Stimulated activated CD4-positive, alpha-beta T cell treated with anti-CD3 and anti-CD28 coated beads, Interleukin-15, amount 100 ng/mL, for 1 hour (primary cell): ENCODE results near the gene TMEM214.

Experiments used
- DNase-seq, 2 donors: peaks; one replicate each; pipeline ENCODE4 v3.0.0-alpha.2; 2020; ENCODE audit warnings: low read depth in 1 of 2, low spot score in 1 of 2

The TMEM214 gene

GRCh38 chr2:27083410-27084296 is 50.9 kb downstream of the TMEM214 start:
- no peak for DNase-seq

DNA sequence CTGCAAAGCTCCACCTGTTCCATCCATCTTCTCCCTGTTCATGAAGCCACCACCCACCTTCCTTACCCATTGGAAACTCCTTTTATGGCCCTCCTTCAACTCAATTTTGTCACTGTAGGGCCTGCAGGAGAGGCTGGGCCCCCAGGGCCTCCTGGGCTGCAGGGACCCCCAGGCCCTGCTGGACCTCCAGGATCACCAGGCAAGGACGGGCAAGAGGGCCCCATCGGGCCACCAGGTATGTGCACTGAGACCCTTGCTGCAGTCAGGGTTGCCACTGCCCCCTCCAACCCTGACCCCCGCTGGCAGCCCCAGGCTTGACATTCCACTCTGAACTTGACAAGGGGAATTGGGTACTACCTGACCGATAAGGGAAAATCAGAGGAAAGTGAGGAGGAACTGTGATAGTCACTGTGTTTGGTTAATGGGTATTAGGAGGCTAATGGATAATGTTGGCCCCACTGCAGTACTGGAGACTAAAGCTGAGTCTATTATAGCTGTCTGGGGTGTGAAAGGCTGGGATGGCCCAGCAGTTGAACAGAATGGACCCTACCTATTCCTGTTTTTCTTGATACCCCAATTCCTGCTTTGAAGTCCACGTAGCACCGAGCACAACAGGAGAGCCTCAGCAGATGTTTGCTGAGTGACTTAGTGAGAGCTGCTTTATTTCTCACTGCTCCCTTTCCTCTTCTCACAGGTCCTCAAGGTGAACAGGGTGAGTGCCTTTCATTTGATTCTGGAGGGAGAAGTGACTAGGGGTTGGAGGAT is 51.7 kb downstream of the TMEM214 start:
- no peak for DNase-seq

GRCh38 chr2:27085062-27085672 is 52.4 kb downstream of the TMEM214 start:
- DNase-seq = no peak

DNA sequence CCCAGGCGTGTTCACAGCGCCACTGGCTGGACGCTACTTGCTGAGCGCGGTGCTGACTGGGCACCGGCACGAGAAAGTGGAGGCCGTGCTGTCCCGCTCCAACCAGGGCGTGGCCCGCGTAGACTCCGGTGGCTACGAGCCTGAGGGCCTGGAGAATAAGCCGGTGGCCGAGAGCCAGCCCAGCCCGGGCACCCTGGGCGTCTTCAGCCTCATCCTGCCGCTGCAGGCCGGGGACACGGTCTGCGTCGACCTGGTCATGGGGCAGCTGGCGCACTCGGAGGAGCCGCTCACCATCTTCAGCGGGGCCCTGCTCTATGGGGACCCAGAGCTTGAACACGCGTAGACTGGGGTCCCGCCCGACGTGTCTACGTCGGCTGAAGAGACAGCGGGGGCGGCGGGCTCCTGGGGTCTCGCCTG is 52.9 kb downstream of the TMEM214 start:
- DNase-seq = no peak

DNA sequence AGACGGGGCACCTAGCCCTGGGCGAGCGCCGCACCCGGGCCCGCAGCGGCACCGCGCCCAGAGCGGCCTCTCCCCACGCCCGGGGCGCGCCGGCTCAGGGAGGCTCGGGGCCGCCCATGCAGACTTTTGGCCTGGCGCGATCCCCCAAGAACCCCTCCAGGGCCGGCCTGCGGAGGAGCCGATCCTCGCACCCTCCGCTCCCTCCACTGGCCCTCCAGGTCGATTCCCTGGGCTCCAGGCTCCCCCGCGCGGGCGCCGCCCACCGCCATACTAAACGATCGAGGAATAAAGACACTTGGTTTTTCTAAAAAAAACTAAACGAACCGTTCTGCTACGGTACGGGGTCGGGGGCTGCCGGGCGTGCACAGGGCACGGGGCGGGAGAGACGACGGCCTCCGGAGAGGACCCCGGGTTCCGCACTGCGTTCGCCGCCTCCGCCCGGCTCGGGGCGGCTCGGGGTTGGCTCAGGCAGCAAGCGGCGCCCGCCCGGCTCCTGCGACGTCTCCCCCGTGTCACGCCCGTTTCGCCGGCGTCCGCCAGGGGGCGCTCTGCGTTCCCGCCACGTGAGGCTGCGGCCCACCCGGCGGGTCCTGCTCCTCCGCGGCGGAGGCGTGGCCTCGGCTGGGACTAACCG is 53.4 kb downstream of the TMEM214 start:
- peak; percentile 98 to 99 for DNase-seq

GRCh38 chr2:27086724-27087593 is 54.2 kb downstream of the TMEM214 start, which contains the start of gene KHK:
KHK (plus strand) TSS chr2:27086772; CDS start chr2:27087260, 488 bp downstream.
- DNase-seq = no peak

DNA sequence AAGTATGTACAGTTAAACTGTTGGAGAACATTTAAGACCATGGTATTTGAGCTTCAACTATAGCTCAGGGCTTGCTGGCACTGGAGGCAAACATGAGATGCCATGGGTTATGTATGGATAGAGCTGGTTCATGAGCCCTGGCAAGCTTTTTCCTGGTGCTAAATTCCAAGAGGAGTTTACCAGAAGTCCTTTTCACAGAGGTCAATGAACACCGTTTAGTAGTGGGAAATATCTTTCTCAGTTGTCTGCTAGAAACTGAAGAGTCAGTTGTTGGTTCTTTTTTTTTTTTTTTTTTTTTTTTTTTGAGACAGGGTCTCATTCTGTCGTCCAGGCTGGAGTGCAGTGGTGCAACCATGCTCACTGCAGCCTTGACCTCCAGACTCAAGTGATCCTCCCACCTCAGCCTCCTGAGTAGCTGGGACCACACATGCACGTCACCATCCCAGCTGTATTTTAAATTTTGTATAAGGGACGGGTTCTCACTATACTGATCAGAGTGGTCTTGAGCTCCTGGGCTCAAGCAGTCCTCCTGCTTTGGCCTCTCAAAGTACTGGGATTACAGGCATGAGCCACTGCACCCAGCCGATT is 55.2 kb downstream of the TMEM214 start:
- no peak for DNase-seq

DNA sequence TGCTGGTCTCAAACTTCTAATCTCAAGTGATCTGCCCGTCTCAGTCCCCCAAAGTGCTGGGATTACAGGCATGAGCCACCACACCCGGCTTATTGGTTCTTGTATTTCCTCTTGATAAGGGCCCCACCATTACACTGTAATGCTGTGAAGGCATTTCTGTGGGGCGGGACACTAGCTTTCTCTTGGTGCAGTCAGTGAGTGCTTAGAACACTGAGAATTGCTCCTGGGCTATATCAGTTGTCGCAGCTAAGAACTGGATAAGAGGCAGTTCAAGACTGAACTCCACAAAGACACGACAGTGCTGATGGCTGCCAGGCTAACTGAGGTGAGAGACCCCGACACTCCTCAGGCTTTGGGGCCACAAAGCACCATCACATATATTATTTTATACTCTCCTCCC is 55.9 kb downstream of the TMEM214 start:
- DNase-seq = no peak

- DNase-seq = no peak
These were observed 56.6 kb downstream of the TMEM214 start for GRCh38 chr2:27089111-27089954.
